HL-60 (cell line): Measurements from ENCODE around the gene ENTHD1.

ENCODE experiments used
- DNase-seq, 2 experiments: peaks; one replicate each; pipeline ENCODE4 v3.0.0-alpha.2; 2010 to 2020; ENCODE audit warnings: low read depth in 1 of 2, low spot score in 1 of 2
- H3K27ac ChIP-seq: fragments of 250-450 bp; sonication (Bioruptor Pico); replicated peaks from 2 replicates; pipeline ENCODE4 v1.5.1; 2020; ENCODE audit warnings: mild to moderate bottlenecking, moderate library complexity
- H3K27me3 ChIP-seq: fragments of 250-450 bp; sonication (Bioruptor Pico); 2 replicates; pipeline ENCODE4 v1.5.1; 2021; ENCODE audit warnings: mild to moderate bottlenecking, moderate library complexity; ENCODE audit not compliant: insufficient read depth, poor library complexity, severe bottlenecking
- H3K4me3 ChIP-seq: replicated peaks from 2 replicates; pipeline ENCODE4 v1.5.1; 2011; ENCODE audit warnings: mild to moderate bottlenecking, control low read depth, low read length; ENCODE audit not compliant: insufficient read depth
- CTCF ChIP-seq: IDR thresholded peaks from one replicate; pipeline ENCODE4 v1.5.1; 2011; ENCODE audit warnings: low read length, control low read depth, inconsistent platforms; ENCODE audit not compliant: insufficient read depth
- GABPA ChIP-seq: IDR thresholded peaks from 2 replicates; pipeline ENCODE4 v1.6.1; 2012; ENCODE audit warnings: low read depth
- POLR2AphosphoS5 ChIP-seq: IDR thresholded peaks from 2 replicates; pipeline ENCODE4 v1.6.1; 2012; ENCODE audit warnings: low read depth
- REST ChIP-seq: IDR thresholded peaks from 2 replicates; pipeline ENCODE4 v1.6.1; 2012; ENCODE audit warnings: low read depth; ENCODE audit not compliant: insufficient replicate concordance
- SPI1 ChIP-seq: IDR thresholded peaks from 2 replicates; pipeline ENCODE4 v1.6.1; 2012; ENCODE audit warnings: low read depth, mild to moderate bottlenecking, borderline replicate concordance

Gene ENTHD1

GRCh38 chr22:39920134-39920743, 26.7 kb upstream of the ENTHD1 start:
- Histone ChIP-seq H3K27ac (no peak overlapping the region), H3K27me3 (no peaks in the 10 kb centered on the region)
- TF ChIP-seq SPI1 (no peak), REST (no peak), POLR2AphosphoS5 (no peak), GABPA (no peak), CTCF (no peak)

GRCh38 chr22:39917776-39918495, 24.4 kb upstream of the ENTHD1 start:
- TF ChIP-seq GABPA = no peak
- no peak for TF ChIP-seq CTCF
- TF ChIP-seq SPI1 = no peak
- no peak for TF ChIP-seq REST
- no peak for TF ChIP-seq POLR2AphosphoS5
- Histone ChIP-seq H3K27ac (no peak overlapping the region), H3K4me3 (no peak overlapping the region), H3K27me3 (no peaks in the 10 kb centered on the region)
- DNase-seq = no peak

More at GRCh38 chr22:39920134-39920743, 26.7 kb upstream of the ENTHD1 start:
- no peak overlapping the region for H3K4me3 ChIP-seq
- no peak for DNase-seq

- TF ChIP-seq SPI1 = no peak
- no peak for TF ChIP-seq GABPA
- no peak for TF ChIP-seq CTCF
- TF ChIP-seq POLR2AphosphoS5 = no peak
- no peak for TF ChIP-seq REST
- Histone ChIP-seq H3K27ac (no peak overlapping the region), H3K27me3 (no peaks in the 10 kb centered on the region), H3K4me3 (no peak overlapping the region)
- DNase-seq = no peak
Measured at GRCh38 chr22:39917197-39917643, 23.7 kb upstream of the ENTHD1 start.
